ENCODE measurements around the gene INS. TPM values are rescaled to one million over a fixed set of nuclear protein-coding genes. Genes with fewer than 3 reads are reported as not detected.

The INS gene
- total RNA-seq, 4 donors from 2014 or later: not detected

DNA sequence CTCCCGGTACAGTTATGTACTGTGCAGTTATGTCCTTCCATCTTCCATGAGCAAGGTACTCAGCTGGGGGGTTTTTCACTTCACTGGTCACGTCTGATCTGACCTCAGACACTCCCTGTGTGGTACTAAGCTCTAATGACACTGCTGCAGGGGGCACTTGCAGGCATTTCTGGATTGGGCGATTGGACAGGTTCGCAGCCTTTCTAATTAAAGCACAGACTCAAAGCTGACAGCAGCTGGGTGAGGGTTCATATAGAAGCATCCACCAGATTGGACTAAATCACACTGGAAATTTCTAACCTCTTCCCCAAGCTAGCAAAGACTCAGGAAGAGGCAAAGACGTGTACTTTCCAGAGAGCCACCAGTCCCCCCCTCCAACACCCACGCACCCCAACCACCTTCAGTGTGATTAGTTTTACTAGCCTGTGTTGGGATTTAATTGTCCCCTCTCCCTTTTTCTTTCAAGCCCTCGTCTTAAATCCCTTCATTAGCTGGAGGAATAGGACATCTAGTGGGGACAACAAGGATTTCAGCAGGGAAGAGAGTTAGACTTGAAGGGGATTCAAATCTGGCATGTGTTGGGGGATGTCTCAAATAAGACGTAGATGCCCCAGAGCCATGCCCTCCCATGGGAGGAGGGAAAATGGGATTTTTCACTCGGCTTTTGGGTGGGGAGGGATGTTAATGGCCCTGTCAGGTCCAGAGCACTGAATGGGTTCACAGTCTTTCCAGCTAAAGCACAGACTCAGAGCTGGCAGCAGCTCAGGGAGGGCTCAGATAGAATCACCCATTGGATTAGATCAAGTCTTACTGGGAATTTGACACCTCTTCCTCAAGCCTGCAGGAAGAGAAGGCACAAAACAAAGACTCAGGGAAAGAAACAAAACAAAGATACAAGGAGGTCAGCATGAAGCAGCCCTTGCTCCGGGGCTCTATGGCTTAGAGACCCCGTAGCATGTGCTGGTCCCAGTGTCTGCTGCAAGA is 10.9 kb downstream of the INS start:
- Histone ChIP-seq H3K27me3 (peaks cover 62% of the 10 kb centered on the region), H3K4me3 (no peak overlapping the region), H3K4me1 (peaks cover 0 to 6% (median 5%) of the 10 kb centered on the region in 4 donors), H3K36me3 (no peaks in the 10 kb centered on the region), H3K27ac (no peak overlapping the region), H3K9me3 (no peaks in the 10 kb centered on the region)
- in situ Hi-C loops (cut with MboI; ENCODE audit: low pct_ligation_motif_present in 1 of 4, low pct_unique_long_range_greater_than_20kb in 1 of 4, low sequenced_read_pairs in 3 of 4) (loop anchor here (10.0 to 25.0 kb wide), 3 partner anchors 438 to 495 kb away; partner anchors contain the start of gene KRTAP5-6 (in 2 of the 4)), intact Hi-C loops (cut with DNase I; ENCODE audit: low total_unique reads) (loop anchor here (5.0 kb wide), 1 partner anchor 313 kb away; the partner anchor contains the start of gene TNNI2)
- WGBS, 2 donors (ENCODE audit: low coverage in 1 of 2): 26 to 28% methylated on average over 6 to 11 of the region's 11 CpGs
- no peak for TF ChIP-seq POLR2A (IDR thresholded peaks at IDR 0.05)
- TF ChIP-seq POLR2AphosphoS5 (IDR thresholded peaks at IDR 0.05): no peak
- TF ChIP-seq, protein P1, sequence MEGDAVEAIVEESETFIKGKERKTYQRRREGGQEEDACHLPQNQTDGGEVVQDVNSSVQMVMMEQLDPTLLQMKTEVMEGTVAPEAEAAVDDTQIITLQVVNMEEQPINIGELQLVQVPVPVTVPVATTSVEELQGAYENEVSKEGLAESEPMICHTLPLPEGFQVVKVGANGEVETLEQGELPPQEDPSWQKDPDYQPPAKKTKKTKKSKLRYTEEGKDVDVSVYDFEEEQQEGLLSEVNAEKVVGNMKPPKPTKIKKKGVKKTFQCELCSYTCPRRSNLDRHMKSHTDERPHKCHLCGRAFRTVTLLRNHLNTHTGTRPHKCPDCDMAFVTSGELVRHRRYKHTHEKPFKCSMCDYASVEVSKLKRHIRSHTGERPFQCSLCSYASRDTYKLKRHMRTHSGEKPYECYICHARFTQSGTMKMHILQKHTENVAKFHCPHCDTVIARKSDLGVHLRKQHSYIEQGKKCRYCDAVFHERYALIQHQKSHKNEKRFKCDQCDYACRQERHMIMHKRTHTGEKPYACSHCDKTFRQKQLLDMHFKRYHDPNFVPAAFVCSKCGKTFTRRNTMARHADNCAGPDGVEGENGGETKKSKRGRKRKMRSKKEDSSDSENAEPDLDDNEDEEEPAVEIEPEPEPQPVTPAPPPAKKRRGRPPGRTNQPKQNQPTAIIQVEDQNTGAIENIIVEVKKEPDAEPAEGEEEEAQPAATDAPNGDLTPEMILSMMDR (IDR thresholded peaks at IDR 0.05): no peak
- no peak for TF ChIP-seq EP300 (IDR thresholded peaks at IDR 0.05; ENCODE audit: low read depth)
- DNase-seq: no peak

DNA sequence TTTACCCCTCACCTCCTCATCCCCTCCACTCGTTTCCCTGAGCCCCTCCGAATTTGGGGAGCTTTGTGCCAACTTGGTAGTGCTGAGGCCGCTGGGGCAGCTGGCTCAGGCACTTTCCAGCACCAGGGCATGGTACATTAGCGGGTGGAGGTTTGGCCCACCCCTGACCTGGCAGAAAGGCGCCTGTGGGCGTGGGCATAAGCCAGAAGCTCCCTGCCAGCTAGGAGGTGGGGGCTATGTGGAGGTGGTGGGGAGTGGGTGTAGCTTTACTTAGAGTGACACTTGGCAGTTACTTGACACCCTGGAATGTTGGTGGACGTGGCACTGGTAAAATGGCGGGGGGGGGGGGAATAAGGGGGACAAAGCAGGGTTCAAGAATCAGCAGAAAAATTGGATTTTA is 11.5 kb downstream of the INS start:
- no peak for TF ChIP-seq POLR2AphosphoS5 (IDR thresholded peaks at IDR 0.05)
- no peak for TF ChIP-seq POLR2A (IDR thresholded peaks at IDR 0.05)
- TF ChIP-seq, protein P1 (IDR thresholded peaks at IDR 0.05): no peak
- TF ChIP-seq EP300 (IDR thresholded peaks at IDR 0.05; ENCODE audit: low read depth): no peak
- intact Hi-C loops (cut with DNase I; ENCODE audit: low total_unique reads): no loop called here
- in situ Hi-C loops (cut with MboI; ENCODE audit: low pct_ligation_motif_present in 1 of 4, low pct_unique_long_range_greater_than_20kb in 1 of 4, low sequenced_read_pairs in 3 of 4): no loop called here
- Histone ChIP-seq H3K4me3 (no peak overlapping the region), H3K27me3 (peaks cover 69% of the 10 kb centered on the region), H3K9me3 (no peaks in the 10 kb centered on the region), H3K27ac (no peak overlapping the region), H3K4me1 (peaks cover under 1 to 6% (median 5%) of the 10 kb centered on the region in 4 donors), H3K36me3 (no peaks in the 10 kb centered on the region)
- no peak for DNase-seq
- 33 to 47% methylated on average over 2 to 8 of the region's 8 CpGs for WGBS, 2 donors (ENCODE audit: low coverage in 1 of 2)

DNA sequence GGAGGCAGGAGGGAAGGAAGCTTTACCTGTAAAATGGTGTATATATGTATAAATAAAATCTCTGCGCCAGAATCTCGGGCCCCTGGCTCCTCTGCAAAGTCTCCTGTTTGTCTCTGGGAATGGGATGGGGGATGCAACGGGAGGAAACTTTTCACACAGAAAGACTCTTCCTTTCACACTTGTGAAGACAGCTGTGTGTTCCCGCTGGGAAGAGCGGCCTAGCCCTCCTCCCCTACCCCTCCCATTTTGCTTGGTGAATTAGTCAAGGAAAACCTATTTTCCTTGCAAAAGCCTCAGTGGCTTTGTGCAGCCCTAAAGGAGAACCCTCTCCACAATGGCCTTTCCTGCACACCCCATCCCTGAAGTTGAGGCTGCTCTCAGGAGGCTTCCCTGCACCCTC is 12.4 kb downstream of the INS start:
- no peak overlapping the region for H3K4me3 ChIP-seq
- H3K27ac ChIP-seq: no peak overlapping the region
- in situ Hi-C loops (cut with MboI; ENCODE audit: low pct_ligation_motif_present in 1 of 4, low pct_unique_long_range_greater_than_20kb in 1 of 4, low sequenced_read_pairs in 3 of 4) (no loop called here), intact Hi-C loops (cut with DNase I; ENCODE audit: low total_unique reads) (no loop called here)
- TF ChIP-seq POLR2A (IDR thresholded peaks at IDR 0.05) (no peak), EP300 (IDR thresholded peaks at IDR 0.05; ENCODE audit: low read depth) (no peak), POLR2AphosphoS5 (IDR thresholded peaks at IDR 0.05) (no peak)
- TF ChIP-seq, protein P1 (IDR thresholded peaks at IDR 0.05): no peak
- H3K36me3 ChIP-seq: no peaks in the 10 kb centered on the region
- H3K4me1 ChIP-seq: peaks cover 6 to 11% (median 9%) of the 10 kb centered on the region in 4 donors
- no peak for DNase-seq
- no peaks in the 10 kb centered on the region for H3K9me3 ChIP-seq
- H3K27me3 ChIP-seq: peaks cover 78% of the 10 kb centered on the region
- WGBS, 2 donors (ENCODE audit: low coverage in 1 of 2): 25 to 50% methylated on average over 2 to 5 of the region's 5 CpGs

DNA sequence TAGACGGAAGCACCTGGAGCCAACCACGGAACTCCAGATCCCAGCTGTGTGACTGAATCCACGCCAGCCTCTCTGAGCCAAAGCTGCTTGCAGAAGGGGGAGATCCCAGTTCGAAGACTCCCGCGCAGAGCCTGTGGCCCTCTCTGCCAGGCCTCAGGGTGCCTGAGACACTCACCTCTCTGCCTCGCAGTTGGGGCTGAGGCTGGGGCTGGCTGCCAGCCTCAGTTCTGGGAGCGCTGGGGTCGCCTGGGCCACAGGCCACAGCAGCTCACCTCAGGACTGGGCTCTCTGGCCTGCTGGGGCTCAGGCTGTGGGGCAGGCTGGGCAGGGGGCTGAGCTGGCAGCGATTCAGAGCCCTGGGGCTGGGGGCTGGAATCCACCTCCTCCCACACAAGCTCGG is 13.6 kb downstream of the INS start:
- TF ChIP-seq, protein P1 (IDR thresholded peaks at IDR 0.05): no peak
- no peak for TF ChIP-seq EP300 (IDR thresholded peaks at IDR 0.05; ENCODE audit: low read depth)
- no peak for TF ChIP-seq POLR2AphosphoS5 (IDR thresholded peaks at IDR 0.05)
- no peak for TF ChIP-seq POLR2A (IDR thresholded peaks at IDR 0.05)
- intact Hi-C loops (cut with DNase I; ENCODE audit: low total_unique reads): no loop called here

More for the DNA sequence above, 13.6 kb downstream of the INS start:
- H3K36me3 ChIP-seq: no peaks in the 10 kb centered on the region
- no peak overlapping the region for H3K4me3 ChIP-seq
- peaks cover 6 to 11% (median 9%) of the 10 kb centered on the region in 4 donors for H3K4me1 ChIP-seq
- DNase-seq: no peak
- no peaks in the 10 kb centered on the region for H3K9me3 ChIP-seq
- H3K27ac ChIP-seq: no peak overlapping the region
- in situ Hi-C loops (cut with MboI; ENCODE audit: low pct_ligation_motif_present in 1 of 4, low pct_unique_long_range_greater_than_20kb in 1 of 4, low sequenced_read_pairs in 3 of 4): no loop called here
- H3K27me3 ChIP-seq: peaks cover 90% of the 10 kb centered on the region
- WGBS, 2 donors (ENCODE audit: low coverage in 1 of 2): 58% methylated on average over 7 of the region's 11 CpGs; no CpG with 5 or more reads in 1 of the 2 donors

Data from transverse colon (tissue), 4 donors.